Left forelimb (tissue), 1 donor: ENCODE measurements around the gene LTF.
"Not testable (repeated sequence)": the region's sequence is repeated elsewhere in the genome, so short reads cannot be mapped to it uniquely, and the experiment has no call there.

Source experiments
- DNase-seq: peaks from one replicate; pipeline ENCODE4 v3.0.0-alpha.2; 2018; ENCODE audit warnings: low spot score

The LTF gene

DNA sequence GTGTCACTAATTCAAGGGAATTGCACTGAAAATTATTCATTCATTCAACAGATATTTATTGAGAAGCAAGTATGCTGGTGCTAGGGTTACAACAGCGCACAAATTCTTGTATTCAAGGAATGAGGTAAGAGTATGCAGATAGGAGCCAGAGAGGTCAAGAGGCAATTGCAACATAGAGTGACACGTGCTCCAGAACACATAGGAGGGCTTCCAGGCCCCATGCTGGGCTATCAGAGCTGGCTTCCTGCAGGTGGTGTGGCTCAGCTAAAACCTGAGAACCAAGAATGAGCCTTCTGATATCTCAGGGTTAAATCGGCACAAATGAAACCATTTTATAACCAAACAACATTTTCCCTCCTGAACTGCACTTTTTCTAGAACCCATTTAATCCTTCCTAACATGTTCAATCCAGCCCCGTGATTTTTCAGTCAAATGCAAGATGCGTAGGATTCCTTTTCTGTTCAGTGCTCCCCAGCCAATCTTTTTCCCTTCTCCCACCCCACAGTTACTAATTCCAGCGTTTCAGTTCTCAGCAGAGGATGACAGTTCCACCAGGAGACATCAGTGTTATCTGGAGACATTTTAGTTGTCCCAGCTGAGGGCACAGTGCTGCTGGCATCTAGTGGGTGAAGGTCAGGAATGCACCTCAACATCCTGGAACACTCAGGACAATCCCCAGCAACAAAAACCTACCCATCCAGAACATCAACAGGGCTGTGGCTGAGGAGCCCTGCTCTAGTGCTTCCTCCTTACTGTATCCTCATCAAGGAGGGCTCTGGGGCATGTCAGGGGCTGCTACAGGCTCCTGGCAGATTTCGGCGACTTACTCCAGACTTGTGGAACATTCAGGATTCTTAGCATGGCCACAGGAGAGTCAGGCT, 70.9 kb downstream of the LTF start:
- no peak for DNase-seq

DNA sequence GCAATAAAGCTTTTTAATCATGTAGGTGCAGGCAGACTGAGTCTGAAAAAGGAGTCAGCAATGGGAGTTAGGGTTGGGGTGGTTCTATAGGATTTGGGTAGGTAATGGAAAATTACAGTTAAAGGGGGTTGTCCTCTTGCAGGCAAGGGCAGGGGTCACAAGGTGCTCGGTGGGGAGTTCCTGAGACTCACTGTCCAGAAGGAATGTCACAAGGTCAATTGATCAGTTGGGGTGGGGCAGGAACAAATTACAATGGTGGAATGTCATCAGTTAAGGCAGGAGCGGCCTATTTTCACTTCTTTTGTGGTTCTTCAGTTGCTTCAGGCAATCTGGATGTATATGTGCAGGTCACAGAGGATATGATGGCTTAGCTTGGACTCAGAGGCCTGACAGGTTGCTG, 71.7 kb downstream of the LTF start:
- DNase-seq = no peak

DNA sequence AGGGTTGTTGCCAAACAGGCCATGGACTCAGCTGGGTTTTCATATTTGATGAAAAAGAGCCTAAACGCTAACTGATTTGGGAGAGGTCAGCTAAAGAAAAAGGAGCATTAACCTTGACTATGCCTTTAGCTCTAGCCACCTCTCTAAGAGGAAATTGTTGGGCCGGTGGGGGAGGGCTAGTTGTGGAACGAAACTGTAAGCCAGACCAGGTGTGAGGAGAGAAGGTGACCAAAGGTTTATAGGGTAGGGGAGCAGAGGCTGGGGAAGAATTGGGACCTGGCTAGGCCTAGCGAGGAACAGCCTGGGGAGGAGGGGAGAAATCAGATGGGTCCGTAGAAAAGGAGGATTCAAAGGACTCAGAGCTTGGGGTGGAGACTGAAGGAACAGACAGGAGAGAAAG, 73.2 kb downstream of the LTF start:
- DNase-seq = not testable (repeated sequence)

DNA sequence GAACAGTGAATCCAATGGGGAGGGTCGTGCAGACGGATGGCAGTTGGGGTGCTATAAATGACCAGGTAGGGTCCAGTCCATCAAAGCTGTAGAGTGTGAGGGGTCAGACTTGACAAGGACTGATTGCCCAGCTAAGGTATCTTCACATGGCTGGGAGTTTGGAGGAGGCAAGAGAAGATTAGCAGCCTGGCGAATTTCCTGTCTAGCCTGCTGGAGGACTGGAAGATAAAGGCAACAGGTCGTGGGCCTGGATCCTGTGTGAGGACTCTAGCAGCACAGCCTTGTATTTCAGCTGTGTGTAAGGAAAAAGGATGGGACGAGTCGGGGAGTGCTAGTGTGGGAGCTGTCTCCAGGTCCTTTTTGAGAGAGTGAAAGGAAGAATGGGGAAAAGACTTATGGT, 75.4 kb downstream of the LTF start:
- no peak for DNase-seq

DNA sequence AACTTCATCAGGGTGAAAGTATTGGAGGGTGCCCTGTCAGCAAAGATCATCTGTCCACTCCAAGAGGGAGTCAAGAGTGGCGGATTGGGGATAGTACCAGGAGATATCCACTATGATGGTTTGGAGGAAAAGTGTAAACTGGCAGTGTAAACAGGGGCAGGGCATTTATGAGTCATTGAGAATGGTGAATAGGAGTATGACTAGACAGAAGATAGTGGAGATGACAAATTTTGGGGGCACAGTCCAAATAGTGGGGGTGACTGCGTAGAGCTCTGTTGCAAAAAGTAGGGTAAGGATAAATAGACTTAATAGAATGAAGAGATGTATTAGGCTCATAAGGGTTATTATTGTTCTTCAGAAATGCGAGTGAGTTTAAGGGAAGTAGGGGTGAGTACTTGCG, 75.9 kb downstream of the LTF start:
- not testable (repeated sequence) for DNase-seq

DNA sequence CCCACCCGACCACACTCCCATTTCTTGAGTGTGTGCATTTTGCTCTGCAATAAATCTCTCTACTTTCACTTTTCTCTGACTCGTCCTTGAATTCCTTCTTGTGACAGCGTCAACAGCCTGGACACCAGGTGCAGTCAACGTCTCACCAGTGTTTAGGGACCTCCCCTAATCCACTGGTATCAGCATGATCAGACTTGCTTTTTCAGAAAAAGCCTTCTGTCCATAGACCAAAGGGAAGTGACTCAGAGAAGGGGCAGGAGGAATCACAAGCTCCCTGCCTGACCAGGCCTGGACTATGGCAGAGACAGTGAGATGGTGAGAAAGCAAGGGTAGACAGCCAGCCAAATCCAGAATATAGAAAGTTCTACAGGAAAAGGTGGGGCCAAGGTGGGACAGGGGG, 78.5 kb downstream of the LTF start:
- DNase-seq = no peak
